ENCODE measurements around the gene RAPGEF1.

The RAPGEF1 gene

DNA sequence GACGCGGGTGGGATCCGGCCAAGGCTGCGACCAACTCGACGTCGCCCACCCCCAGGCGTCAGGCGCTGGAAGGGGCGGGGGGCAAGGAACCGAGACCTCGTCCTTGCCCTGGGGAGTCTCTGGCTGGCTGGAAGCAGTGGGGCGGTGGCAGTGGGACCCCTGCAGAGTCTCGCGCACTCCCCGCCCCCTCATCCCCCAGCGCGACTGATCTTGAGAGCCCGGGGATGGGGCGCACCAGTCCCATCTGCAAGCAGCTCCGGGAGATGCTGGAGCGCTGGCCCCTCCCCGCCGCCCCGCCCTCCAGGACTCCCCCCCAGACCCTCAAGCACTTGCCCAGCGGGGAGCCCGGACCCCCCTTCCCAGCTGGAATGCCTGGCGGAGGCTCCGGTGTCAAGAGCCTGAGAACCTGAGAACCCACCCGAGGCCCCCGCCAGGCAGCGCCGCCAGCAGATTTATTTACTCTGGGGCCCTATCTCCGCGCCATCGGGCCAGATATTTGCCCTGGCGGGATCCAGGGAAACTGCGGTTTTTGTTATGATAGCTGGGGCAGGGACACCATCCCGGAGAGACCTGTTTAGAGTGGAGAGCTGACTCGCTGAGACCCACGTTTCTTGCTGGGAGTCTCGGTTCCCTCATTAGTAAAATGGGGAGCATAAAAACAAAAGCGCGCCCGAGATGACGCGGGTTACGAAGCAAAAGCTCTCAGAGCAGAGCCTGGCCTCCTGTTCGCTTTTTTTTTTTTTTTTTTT lies 193.4 kb downstream of the RAPGEF1 start:
- TF ChIP-seq, protein P1, sequence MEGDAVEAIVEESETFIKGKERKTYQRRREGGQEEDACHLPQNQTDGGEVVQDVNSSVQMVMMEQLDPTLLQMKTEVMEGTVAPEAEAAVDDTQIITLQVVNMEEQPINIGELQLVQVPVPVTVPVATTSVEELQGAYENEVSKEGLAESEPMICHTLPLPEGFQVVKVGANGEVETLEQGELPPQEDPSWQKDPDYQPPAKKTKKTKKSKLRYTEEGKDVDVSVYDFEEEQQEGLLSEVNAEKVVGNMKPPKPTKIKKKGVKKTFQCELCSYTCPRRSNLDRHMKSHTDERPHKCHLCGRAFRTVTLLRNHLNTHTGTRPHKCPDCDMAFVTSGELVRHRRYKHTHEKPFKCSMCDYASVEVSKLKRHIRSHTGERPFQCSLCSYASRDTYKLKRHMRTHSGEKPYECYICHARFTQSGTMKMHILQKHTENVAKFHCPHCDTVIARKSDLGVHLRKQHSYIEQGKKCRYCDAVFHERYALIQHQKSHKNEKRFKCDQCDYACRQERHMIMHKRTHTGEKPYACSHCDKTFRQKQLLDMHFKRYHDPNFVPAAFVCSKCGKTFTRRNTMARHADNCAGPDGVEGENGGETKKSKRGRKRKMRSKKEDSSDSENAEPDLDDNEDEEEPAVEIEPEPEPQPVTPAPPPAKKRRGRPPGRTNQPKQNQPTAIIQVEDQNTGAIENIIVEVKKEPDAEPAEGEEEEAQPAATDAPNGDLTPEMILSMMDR (conservative IDR thresholded peaks at IDR 0.05; ENCODE audit: low read depth, low read length) = peak; percentile 22
- peak overlapping the region; percentile 42 for H3K4me3 ChIP-seq (ENCODE audit: low read depth, low read length)
- peak; percentile 15 for DNase-seq (ENCODE audit: low read depth)

DNA sequence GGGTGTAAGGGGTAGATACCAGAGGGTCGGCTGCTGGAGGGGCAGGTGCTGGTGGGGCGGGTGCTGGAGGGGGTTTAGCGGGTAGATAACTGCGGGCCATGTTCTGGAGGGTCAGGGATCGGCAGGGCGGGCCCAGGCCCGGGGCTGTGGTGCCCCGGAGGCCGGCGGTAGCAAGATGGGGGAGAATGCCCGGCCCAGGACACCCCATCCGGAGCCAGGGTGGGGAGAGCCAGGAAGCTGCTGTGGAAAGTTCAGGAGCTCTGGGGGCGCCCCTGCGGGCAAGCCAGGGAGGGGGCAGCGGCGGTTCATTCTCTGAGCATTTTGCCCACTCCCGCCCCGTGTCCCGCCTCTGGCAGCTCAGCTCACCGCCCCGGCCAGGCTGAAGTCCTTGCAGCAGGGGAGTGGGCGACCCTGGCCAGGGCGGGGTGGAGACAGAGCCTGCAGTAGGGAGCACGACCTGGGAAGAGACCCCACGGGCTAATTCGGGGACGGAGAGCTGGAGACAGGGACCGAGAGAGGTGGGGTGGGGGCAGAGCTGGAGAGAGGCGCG lies 194.0 kb downstream of the RAPGEF1 start:
- DNase-seq (ENCODE audit: low read depth) = no peak
- H3K4me3 ChIP-seq (ENCODE audit: low read depth, low read length) = no peak overlapping the region
- TF ChIP-seq, protein P1 (conservative IDR thresholded peaks at IDR 0.05; ENCODE audit: low read depth, low read length) = no peak

DNA sequence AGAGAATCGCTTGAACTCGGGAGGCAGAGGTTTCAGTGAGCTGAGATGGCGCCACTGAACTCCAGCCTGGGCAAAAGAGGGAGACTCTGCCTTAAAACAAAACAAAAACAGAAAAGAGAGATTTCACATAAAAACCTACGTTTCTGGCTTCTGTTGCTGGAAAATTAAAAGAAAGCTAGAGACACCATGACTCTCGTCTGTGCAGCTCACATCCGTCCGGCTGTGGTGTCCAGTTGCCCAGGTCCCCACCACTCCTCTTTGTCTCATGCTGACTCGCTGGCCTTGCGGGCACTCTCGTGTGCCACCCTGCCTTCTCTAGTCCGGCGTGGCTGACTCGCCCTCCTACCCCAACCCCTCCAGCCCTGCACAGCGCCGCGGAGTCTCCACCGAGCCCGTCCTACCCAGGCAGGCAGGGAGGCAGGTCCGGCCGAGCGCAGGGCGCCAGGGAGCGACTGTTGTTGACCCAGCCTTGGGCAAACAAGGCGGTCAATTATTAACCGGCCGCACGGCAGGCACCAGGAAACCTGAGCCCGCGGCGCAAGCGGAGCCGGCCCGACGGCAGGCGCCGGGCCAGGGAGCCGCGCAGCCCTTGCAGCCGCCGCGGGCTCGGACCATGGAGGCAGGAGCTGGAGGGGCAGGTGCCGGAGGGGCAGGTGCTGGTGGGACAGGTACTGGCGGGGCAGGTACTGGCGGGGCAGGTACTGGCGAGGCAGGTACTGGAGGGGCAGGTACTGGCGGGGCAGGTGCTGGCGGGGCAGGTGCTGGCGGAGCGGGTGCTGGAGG lies 194.7 kb downstream of the RAPGEF1 start, which contains the start of gene PRRT1B:
Gene PRRT1B (plus strand): TSS at position 521 of the 783 bp plus-strand sequence. CDS start 93 bp downstream, at position 614.
- DNase-seq (ENCODE audit: low read depth) = peak; percentile 12

DNA sequence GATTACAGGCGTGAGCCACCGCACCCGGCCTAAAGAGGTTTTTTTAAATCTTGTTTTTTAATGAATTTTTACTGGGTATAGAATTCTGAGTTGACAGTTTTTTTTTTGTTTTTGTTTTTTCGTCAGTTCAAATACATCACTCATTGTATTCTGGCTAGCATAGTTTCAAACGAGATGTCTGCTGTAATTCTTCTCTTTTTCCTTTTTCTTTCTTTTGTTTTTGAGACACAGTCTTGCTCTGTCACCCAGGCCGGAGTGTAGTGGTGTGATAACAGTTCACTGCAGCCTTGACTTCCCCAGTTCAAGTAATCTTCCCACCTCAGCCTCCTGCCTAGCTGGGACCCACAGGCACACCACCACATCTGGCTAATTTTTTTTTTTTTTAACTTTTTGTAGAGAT lies 196.7 kb downstream of the RAPGEF1 start:
- TF ChIP-seq, protein P1 (conservative IDR thresholded peaks at IDR 0.05; ENCODE audit: low read depth, low read length) = no peak
- no peak overlapping the region for H3K4me3 ChIP-seq (ENCODE audit: low read depth, low read length)
- no peak for DNase-seq (ENCODE audit: low read depth)

More for the DNA sequence above, 194.7 kb downstream of the RAPGEF1 start, which contains the start of gene PRRT1B:
- TF ChIP-seq, protein P1 (conservative IDR thresholded peaks at IDR 0.05; ENCODE audit: low read depth, low read length) = no peak
- no peak within 1 kb of the TSS for H3K4me3 ChIP-seq (ENCODE audit: low read depth, low read length)

DNA sequence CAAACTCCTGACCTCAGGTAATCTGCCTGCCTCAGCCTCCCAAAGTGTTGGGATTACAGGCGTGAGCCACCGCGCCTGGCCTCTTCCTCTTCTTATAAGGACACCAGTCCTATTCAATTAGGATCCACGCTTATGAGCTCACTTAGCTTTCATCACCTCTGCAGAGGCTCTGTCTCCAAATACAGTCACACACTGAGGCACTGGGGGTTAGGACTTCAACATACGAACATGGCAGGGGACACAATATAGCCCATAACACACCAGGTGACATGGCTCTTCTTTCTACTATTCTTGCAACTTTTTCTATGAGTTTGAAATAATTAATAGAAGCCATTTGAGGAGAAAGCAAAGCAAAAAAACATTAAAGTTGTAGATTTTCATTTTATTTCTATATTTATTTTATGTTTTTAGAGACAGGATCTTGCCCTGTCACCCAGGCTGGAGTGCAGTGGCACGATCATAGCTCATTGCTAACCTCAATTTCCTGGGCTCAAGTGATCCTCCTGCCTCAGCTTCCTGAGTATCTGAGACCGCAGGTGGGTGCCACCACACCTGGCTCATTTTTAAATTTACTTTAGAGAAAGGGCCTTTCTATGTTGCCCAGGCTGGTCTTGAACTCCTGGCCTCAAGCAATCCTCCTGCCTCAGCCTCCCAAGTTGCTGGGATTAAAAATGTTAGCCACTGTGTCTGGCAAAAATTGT lies 200.5 kb downstream of the RAPGEF1 start:
- TF ChIP-seq, protein P1 (conservative IDR thresholded peaks at IDR 0.05; ENCODE audit: low read depth, low read length) = no peak
- H3K4me3 ChIP-seq (ENCODE audit: low read depth, low read length) = no peak overlapping the region
- no peak for DNase-seq (ENCODE audit: low read depth)

DNA sequence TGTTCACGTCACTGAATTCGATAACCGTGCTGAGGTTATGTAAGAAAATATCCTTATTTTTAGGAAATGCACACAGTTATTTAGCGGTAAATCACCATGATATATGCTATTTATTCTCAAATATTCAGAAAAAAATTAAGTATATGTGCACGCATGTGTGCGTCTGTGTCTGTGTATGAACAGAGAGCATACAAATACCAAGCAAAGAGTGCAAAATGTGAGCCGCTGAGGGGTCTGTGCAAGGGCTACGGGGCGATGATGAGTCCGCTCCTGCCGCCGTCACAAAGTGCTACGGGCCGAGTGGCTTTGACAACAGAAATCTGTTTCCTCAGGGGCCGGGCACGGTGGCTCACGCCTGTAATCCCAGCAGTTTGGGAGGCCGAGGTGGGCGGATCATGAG lies 201.9 kb downstream of the RAPGEF1 start:
- no peak overlapping the region for H3K4me3 ChIP-seq (ENCODE audit: low read depth, low read length)
- TF ChIP-seq, protein P1 (conservative IDR thresholded peaks at IDR 0.05; ENCODE audit: low read depth, low read length) = no peak
- no peak for DNase-seq (ENCODE audit: low read depth)
